Loucy (cell line): Measurements from ENCODE around the gene TAB2.

Experiments
- H2AFZ ChIP-seq: fragments of 200-600 bp; sonication (generic); 2 replicates; pipeline ENCODE4 v1.6.0; 2016; ENCODE audit warnings: antibody characterized with exemption, mild to moderate bottlenecking, low read length, moderate library complexity
- H3F3A ChIP-seq: fragments of 200-600 bp; 2 replicates; pipeline ENCODE4 v1.6.0; 2016; ENCODE audit warnings: antibody characterized with exemption, low read depth, mild to moderate bottlenecking
- H3K27me3 ChIP-seq: fragments of 200-600 bp; sonication (generic); 2 replicates; pipeline ENCODE4 v1.6.1; 2014; ENCODE audit warnings: low read length, mild to moderate bottlenecking; ENCODE audit not compliant: insufficient read depth, poor library complexity, severe bottlenecking
- H3K36me3 ChIP-seq: fragments of 200-600 bp; sonication (generic); 2 replicates; pipeline ENCODE4 v1.6.1; 2016; ENCODE audit warnings: low read length; ENCODE audit not compliant: insufficient read depth
- H3K4me1 ChIP-seq: fragments of 200-600 bp; sonication (generic); 2 replicates; pipeline ENCODE4 v1.5.1; 2014; ENCODE audit warnings: low read length, mild to moderate bottlenecking; ENCODE audit not compliant: insufficient read depth, poor library complexity, severe bottlenecking
- H3K4me2 ChIP-seq: fragments of 200-600 bp; sonication (generic); 2 replicates; pipeline ENCODE4 v1.6.0; 2014; ENCODE audit warnings: antibody characterized with exemption, low read length, low read depth, mild to moderate bottlenecking; ENCODE audit not compliant: poor library complexity, severe bottlenecking
- H3K4me3 ChIP-seq: fragments of 200-600 bp; sonication (generic); 2 replicates; pipeline ENCODE4 v1.5.1; 2014; ENCODE audit warnings: low read length, mild to moderate bottlenecking, mixed read lengths; ENCODE audit not compliant: poor library complexity, severe bottlenecking
- H3K79me2 ChIP-seq: fragments of 200-600 bp; sonication (generic); 2 replicates; pipeline ENCODE4 v1.6.1; 2014; ENCODE audit warnings: low read length; ENCODE audit not compliant: insufficient read depth
- H3K9ac ChIP-seq: fragments of 200-600 bp; sonication (generic); 2 replicates; pipeline ENCODE4 v1.6.0; 2014; ENCODE audit warnings: mild to moderate bottlenecking, low read depth, low read length, moderate library complexity; ENCODE audit not compliant: poor library complexity, severe bottlenecking
- H3K9me2 ChIP-seq: fragments of 200-600 bp; sonication (generic); replicated peaks from 2 replicates; pipeline ENCODE4 v1.6.1; 2016; ENCODE audit warnings: low read depth, low read length, mixed read lengths
- H3K9me3 ChIP-seq: fragments of 200-600 bp; sonication (generic); 2 replicates; pipeline ENCODE4 v1.6.1; 2014; ENCODE audit warnings: mild to moderate bottlenecking, antibody characterized with exemption, low read length, low read depth; ENCODE audit not compliant: insufficient read depth
- H4K20me1 ChIP-seq: fragments of 200-600 bp; sonication (generic); 2 replicates; pipeline ENCODE4 v1.6.0; 2014; ENCODE audit warnings: antibody characterized with exemption, low read length, mild to moderate bottlenecking; ENCODE audit not compliant: insufficient read depth, poor library complexity, severe bottlenecking
- EZH2phosphoT487 ChIP-seq: fragments of 200-600 bp; IDR thresholded peaks from 2 replicates; pipeline ENCODE4 v1.6.1; 2018; ENCODE audit warnings: antibody characterized with exemption, mild to moderate bottlenecking, moderate library complexity, borderline replicate concordance
- TF ChIP-seq, protein P1 (sequence below): fragments of 200-600 bp; sonication (generic); conservative IDR thresholded peaks from 2 replicates; pipeline ENCODE4 v1.5.1; 2014; ENCODE audit warnings: mild to moderate bottlenecking, antibody characterized with exemption, low read length

TAB2 gene

GRCh38 chr6:149383371-149383770, 65.9 kb downstream of the TAB2 start:
- Histone ChIP-seq H3K36me3 (peaks cover 62% of the 10 kb centered on the region), H3K79me2 (peaks cover 9% of the 10 kb centered on the region; the same call in 1 of the 2 replicates), H3K4me1 (peaks cover 5% of the 10 kb centered on the region), H4K20me1 (no peaks in the 10 kb centered on the region), H3K9me2 (no peaks in the 10 kb centered on the region), H3K9ac (no peak overlapping the region), H3K4me3 (no peak overlapping the region), H3K9me3 (no peaks in the 10 kb centered on the region), H2AFZ (no peak overlapping the region), H3K27me3 (no peaks in the 10 kb centered on the region), H3K4me2 (no peak overlapping the region), H3F3A (no peaks in the 10 kb centered on the region)
- no peak for TF ChIP-seq EZH2phosphoT487

- no peaks in the 10 kb centered on the region for H3F3A ChIP-seq
- no peaks in the 10 kb centered on the region for H3K9me2 ChIP-seq
- H3K79me2 ChIP-seq = 0 out of 2 replicates have a peak, but pooled peaks cover 5% of the 10 kb centered on the region
- no peak overlapping the region for H3K9ac ChIP-seq
- H3K4me1 ChIP-seq = peaks cover 5% of the 10 kb centered on the region
- peaks cover 52% of the 10 kb centered on the region for H3K36me3 ChIP-seq
- H2AFZ ChIP-seq = no peak overlapping the region
- no peak overlapping the region for H3K4me2 ChIP-seq
- no peak overlapping the region for H3K4me3 ChIP-seq
- no peaks in the 10 kb centered on the region for H3K9me3 ChIP-seq
- TF ChIP-seq, protein P1, sequence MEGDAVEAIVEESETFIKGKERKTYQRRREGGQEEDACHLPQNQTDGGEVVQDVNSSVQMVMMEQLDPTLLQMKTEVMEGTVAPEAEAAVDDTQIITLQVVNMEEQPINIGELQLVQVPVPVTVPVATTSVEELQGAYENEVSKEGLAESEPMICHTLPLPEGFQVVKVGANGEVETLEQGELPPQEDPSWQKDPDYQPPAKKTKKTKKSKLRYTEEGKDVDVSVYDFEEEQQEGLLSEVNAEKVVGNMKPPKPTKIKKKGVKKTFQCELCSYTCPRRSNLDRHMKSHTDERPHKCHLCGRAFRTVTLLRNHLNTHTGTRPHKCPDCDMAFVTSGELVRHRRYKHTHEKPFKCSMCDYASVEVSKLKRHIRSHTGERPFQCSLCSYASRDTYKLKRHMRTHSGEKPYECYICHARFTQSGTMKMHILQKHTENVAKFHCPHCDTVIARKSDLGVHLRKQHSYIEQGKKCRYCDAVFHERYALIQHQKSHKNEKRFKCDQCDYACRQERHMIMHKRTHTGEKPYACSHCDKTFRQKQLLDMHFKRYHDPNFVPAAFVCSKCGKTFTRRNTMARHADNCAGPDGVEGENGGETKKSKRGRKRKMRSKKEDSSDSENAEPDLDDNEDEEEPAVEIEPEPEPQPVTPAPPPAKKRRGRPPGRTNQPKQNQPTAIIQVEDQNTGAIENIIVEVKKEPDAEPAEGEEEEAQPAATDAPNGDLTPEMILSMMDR = no peak
- no peak for TF ChIP-seq EZH2phosphoT487
- H3K27me3 ChIP-seq = no peaks in the 10 kb centered on the region
- no peaks in the 10 kb centered on the region for H4K20me1 ChIP-seq
Observed at GRCh38 chr6:149384464-149384863, 67.0 kb downstream of the TAB2 start.

DNA sequence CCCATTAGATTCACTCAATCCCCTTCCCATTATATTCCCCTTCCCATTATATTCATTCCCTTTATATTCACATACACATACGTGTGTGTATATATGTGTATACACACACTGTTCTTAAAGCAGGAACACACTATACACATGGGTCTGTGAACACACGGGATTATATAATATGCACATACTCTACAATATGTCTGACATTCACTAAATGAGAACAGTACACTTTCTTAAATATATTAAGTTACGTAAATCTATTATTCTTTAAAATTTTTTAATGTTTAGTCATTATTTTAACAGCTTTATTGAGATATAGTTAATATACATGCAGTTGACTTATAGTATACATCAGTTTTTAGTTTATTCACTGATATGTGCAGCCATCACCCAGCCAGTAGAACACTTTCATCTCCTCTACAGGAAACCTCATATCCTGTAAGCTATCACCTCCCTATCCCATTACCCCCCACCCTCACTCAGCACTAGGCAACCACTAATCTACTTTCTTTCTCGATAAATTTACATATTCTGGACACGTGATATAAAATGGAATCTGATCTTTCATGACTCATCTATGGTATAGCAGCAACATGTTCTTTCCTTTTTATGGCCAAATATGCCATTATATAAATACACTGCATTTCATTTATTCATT, 68.6 kb downstream of the TAB2 start:
- TF ChIP-seq EZH2phosphoT487 = no peak
- TF ChIP-seq, protein P1 = no peak
- Histone ChIP-seq H3K36me3 (peaks cover 36% of the 10 kb centered on the region; the same call in 1 of the 2 replicates), H3K9me3 (no peaks in the 10 kb centered on the region), H3K79me2 (0 out of 2 replicates have a peak, but pooled peaks cover 5% of the 10 kb centered on the region), H3K4me1 (peaks cover 5% of the 10 kb centered on the region), H3K9me2 (no peaks in the 10 kb centered on the region), H2AFZ (no peak overlapping the region), H3K27me3 (no peaks in the 10 kb centered on the region), H3K4me2 (no peak overlapping the region), H3F3A (no peaks in the 10 kb centered on the region), H4K20me1 (no peaks in the 10 kb centered on the region), H3K9ac (no peak overlapping the region), H3K4me3 (no peak overlapping the region)
